Activated naive CD8-positive, alpha-beta T cell treated with anti-CD3 and anti-CD28 coated beads, Interleukin-2, amount 50 U/mL, for 24 hours (primary cell): ENCODE measurements around the gene EFTUD2.
"Not testable (repeated sequence)": the region's sequence is repeated elsewhere in the genome, so short reads cannot be mapped to it uniquely, and the experiment has no call there.

Experiments
- ATAC-seq: fragments of 150-1000 bp; cut with Tn5 transposase; one replicate; pipeline ENCODE4 v1.10.0; 2021
- DNase-seq: peaks from one replicate; pipeline ENCODE4 v3.0.0; 2021
- H3K27ac Mint-ChIP-seq: one replicate; pipeline ENCODE4 v1.8.0; 2021; ENCODE audit warnings: mild to moderate bottlenecking, mixed read lengths
- H3K27me3 Mint-ChIP-seq: one replicate; pipeline ENCODE4 v1.8.0; 2021; ENCODE audit warnings: mixed read lengths
- H3K36me3 Mint-ChIP-seq: one replicate; pipeline ENCODE4 v1.8.0; 2021; ENCODE audit warnings: low read depth, mixed read lengths
- H3K4me1 Mint-ChIP-seq: one replicate; pipeline ENCODE4 v1.8.0; 2021; ENCODE audit warnings: mixed read lengths
- H3K4me3 Mint-ChIP-seq: one replicate; pipeline ENCODE4 v1.8.0; 2021; ENCODE audit warnings: mild to moderate bottlenecking, moderate library complexity, mixed read lengths
- H3K9me3 Mint-ChIP-seq: one replicate; pipeline ENCODE4 v1.8.0; 2021; ENCODE audit warnings: mixed read lengths

Gene EFTUD2

GRCh38 chr17:44899074-44899782 is at the start of gene EFTUD2:
TSS of gene EFTUD2 (minus strand) at chr17:44899445. CDS start at chr17:44894521, 4,924 bp downstream.
- H3K4me1 Mint-ChIP-seq: peaks cover 37% of the 10 kb centered on the region

GRCh38 chr17:44948315-44948795 is 49.1 kb upstream of the EFTUD2 start:
- DNase-seq: no peak
- peaks cover 23% of the 10 kb centered on the region for H3K4me1 Mint-ChIP-seq
- H3K27me3 Mint-ChIP-seq: peaks cover 4% of the 10 kb centered on the region
- ATAC-seq: peak; percentile 3
- H3K9me3 Mint-ChIP-seq: no peaks in the 10 kb centered on the region
- peak overlapping the region; percentile 87 for H3K27ac Mint-ChIP-seq
- H3K4me3 Mint-ChIP-seq: peak overlapping the region; percentile 89
- peaks cover 17% of the 10 kb centered on the region for H3K36me3 Mint-ChIP-seq

More at GRCh38 chr17:44899074-44899782, at the start of gene EFTUD2:
- Mint-ChIP-seq H3K27me3 (no peaks in the 10 kb centered on the region), H3K9me3 (no peaks in the 10 kb centered on the region), H3K27ac (peak within 1 kb of the TSS; percentile 100), H3K36me3 (peaks cover 19% of the 10 kb centered on the region), H3K4me3 (peak within 1 kb of the TSS; percentile 90)
- DNase-seq: peak; percentile 94
- ATAC-seq: peak; percentile 88

GRCh38 chr17:44947461-44948314 is 48.4 kb upstream of the EFTUD2 start, which contains the start of gene KIF18B:
TSS of gene KIF18B (minus strand) at chr17:44947773. CDS start at chr17:44936344, 11,429 bp downstream.
- Mint-ChIP-seq H3K27ac (peak within 1 kb of the TSS; percentile 87), H3K27me3 (peaks cover 4% of the 10 kb centered on the region), H3K36me3 (peaks cover 19% of the 10 kb centered on the region), H3K9me3 (no peaks in the 10 kb centered on the region), H3K4me1 (peaks cover 23% of the 10 kb centered on the region), H3K4me3 (peak within 1 kb of the TSS; percentile 89)
- peak; percentile 97 for ATAC-seq
- DNase-seq: peak; percentile 89

- not testable (repeated sequence) for DNase-seq
- peak overlapping the region; percentile 89 for H3K4me3 Mint-ChIP-seq
Measured at GRCh38 chr17:44945652-44946051, 46.4 kb upstream of the EFTUD2 start.

DNA sequence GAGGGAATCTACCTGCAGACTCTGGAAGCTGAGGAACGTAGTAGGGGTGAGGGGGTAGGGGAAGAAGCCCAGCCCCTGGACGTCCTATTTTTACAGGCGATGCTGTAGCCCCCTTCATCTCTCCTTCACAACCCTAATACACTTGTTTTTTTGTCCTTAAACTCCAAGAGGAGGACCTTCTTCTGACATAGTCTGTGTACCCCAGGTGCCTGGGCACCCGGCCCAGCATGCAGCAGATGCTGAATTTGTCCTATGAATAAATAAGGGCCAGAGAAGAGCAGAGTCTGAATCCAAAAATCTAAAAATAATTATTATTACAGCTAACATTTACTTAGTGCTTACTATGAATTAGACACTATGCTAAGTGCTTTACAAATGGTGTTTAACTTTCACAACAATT is 43.2 kb upstream of the EFTUD2 start:
- H3K36me3 Mint-ChIP-seq: peaks cover 43% of the 10 kb centered on the region
- no peak overlapping the region for H3K27ac Mint-ChIP-seq
- no peaks in the 10 kb centered on the region for H3K9me3 Mint-ChIP-seq
- peaks cover 4% of the 10 kb centered on the region for H3K27me3 Mint-ChIP-seq
- ATAC-seq (no peak), DNase-seq (no peak)
- no peak overlapping the region for H3K4me3 Mint-ChIP-seq
- H3K4me1 Mint-ChIP-seq: peaks cover 16% of the 10 kb centered on the region

More at GRCh38 chr17:44945652-44946051, 46.4 kb upstream of the EFTUD2 start:
- peaks cover 25% of the 10 kb centered on the region for H3K36me3 Mint-ChIP-seq
- H3K4me1 Mint-ChIP-seq: peaks cover 27% of the 10 kb centered on the region
- H3K27ac Mint-ChIP-seq, H3K9me3 Mint-ChIP-seq, ATAC-seq, H3K27me3 Mint-ChIP-seq: not testable (repeated sequence)

DNA sequence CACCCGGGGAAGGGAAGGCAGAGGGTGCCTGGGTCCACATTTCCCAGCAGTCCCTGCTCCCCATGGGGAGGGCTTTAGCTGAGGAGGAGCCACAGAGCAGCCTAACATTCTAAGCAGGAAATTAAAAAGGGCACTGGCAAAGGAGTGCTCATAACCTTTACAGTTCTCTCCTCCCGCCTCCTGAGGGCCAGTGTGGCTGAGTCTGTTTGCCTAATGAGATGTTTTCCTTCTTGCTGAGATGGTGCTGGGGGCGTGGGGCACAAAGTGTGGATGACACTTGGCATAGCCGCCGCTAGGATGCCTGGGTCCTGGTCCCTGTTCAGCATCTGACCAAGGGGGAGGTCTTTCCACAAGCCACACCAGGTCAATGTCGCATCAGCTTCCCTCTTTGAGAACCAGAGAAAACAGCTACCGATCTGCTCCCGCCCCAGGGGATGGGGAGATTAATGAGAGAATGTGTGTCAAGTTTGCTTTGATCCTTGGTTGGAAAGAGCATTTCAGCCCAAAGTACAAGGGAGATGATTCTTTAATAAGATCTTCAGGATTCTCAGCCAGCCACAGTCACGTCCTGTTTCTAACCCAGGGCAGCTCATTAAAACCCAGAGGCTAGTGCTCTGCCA is 42.6 kb upstream of the EFTUD2 start:
- no peak overlapping the region for H3K27ac Mint-ChIP-seq
- no peak for ATAC-seq
- no peak overlapping the region for H3K4me3 Mint-ChIP-seq
- H3K36me3 Mint-ChIP-seq: peaks cover 49% of the 10 kb centered on the region
- H3K27me3 Mint-ChIP-seq: peaks cover 4% of the 10 kb centered on the region
- H3K9me3 Mint-ChIP-seq: no peaks in the 10 kb centered on the region
- no peak for DNase-seq
- peaks cover 16% of the 10 kb centered on the region for H3K4me1 Mint-ChIP-seq

DNA sequence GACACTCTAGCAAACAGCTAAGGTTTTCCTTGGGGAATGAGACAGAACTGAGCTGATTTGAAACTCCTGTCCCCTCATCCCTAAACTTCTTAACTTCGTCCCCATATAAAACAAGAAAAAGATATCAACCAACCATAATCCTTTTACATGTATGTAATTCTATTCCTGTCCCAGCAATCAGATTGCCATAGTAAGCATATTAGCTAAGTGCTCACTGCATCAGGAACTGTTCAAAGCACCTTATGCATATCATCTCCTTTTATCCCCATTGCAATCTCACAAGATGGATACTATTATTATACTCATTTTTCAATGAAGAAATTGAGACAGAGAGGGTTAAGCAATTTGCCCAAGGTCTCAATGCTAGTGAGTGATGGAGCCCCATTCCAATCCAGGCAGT is 41.5 kb upstream of the EFTUD2 start:
- peaks cover 9% of the 10 kb centered on the region for H3K4me1 Mint-ChIP-seq
- H3K36me3 Mint-ChIP-seq: peaks cover 45% of the 10 kb centered on the region
- no peak for ATAC-seq
- no peaks in the 10 kb centered on the region for H3K27me3 Mint-ChIP-seq
- H3K9me3 Mint-ChIP-seq: no peaks in the 10 kb centered on the region
- DNase-seq: no peak
- H3K27ac Mint-ChIP-seq: no peak overlapping the region
- no peak overlapping the region for H3K4me3 Mint-ChIP-seq

- no peaks in the 10 kb centered on the region for H3K9me3 Mint-ChIP-seq
- no peak for DNase-seq
- no peaks in the 10 kb centered on the region for H3K27me3 Mint-ChIP-seq
- peaks cover 50% of the 10 kb centered on the region for H3K36me3 Mint-ChIP-seq
- peaks cover 9% of the 10 kb centered on the region for H3K4me1 Mint-ChIP-seq
- H3K27ac Mint-ChIP-seq: no peak overlapping the region
- no peak for ATAC-seq
- H3K4me3 Mint-ChIP-seq: no peak overlapping the region
Measured at GRCh38 chr17:44940317-44940716, 41.1 kb upstream of the EFTUD2 start.

DNA sequence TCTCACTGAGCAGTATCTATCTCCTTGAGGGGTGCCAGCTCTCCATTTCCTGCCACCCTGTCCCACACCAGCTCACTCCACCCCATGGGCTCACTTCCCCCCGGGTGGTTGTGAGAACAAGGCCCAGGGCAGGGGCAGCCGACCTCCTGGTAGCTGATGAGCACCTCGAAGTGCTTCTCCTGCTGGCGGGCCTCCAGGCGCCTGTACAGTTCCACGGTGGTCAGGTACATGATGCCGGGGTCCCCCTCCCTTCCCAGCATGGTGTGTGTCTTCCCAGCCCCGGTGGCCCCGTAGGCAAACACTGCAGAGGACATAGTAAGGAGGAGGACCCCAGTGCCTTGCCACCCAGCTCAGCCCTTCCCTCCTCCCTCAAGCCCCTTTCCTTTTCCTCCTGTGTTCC is 35.9 kb upstream of the EFTUD2 start:
- H3K27me3 Mint-ChIP-seq: no peaks in the 10 kb centered on the region
- H3K9me3 Mint-ChIP-seq: no peaks in the 10 kb centered on the region
- peaks cover 51% of the 10 kb centered on the region for H3K36me3 Mint-ChIP-seq
- H3K4me1 Mint-ChIP-seq: peaks cover 2% of the 10 kb centered on the region
- H3K4me3 Mint-ChIP-seq: no peak overlapping the region
- DNase-seq (no peak), ATAC-seq (no peak)
- no peak overlapping the region for H3K27ac Mint-ChIP-seq

- DNase-seq: no peak
- H3K27ac Mint-ChIP-seq: no peak overlapping the region
- peaks cover 51% of the 10 kb centered on the region for H3K36me3 Mint-ChIP-seq
- ATAC-seq: no peak
- H3K9me3 Mint-ChIP-seq: no peaks in the 10 kb centered on the region
- no peaks in the 10 kb centered on the region for H3K27me3 Mint-ChIP-seq
- H3K4me3 Mint-ChIP-seq: no peak overlapping the region
- peaks cover 2% of the 10 kb centered on the region for H3K4me1 Mint-ChIP-seq
Measured at GRCh38 chr17:44934745-44935105, 35.5 kb upstream of the EFTUD2 start.

DNA sequence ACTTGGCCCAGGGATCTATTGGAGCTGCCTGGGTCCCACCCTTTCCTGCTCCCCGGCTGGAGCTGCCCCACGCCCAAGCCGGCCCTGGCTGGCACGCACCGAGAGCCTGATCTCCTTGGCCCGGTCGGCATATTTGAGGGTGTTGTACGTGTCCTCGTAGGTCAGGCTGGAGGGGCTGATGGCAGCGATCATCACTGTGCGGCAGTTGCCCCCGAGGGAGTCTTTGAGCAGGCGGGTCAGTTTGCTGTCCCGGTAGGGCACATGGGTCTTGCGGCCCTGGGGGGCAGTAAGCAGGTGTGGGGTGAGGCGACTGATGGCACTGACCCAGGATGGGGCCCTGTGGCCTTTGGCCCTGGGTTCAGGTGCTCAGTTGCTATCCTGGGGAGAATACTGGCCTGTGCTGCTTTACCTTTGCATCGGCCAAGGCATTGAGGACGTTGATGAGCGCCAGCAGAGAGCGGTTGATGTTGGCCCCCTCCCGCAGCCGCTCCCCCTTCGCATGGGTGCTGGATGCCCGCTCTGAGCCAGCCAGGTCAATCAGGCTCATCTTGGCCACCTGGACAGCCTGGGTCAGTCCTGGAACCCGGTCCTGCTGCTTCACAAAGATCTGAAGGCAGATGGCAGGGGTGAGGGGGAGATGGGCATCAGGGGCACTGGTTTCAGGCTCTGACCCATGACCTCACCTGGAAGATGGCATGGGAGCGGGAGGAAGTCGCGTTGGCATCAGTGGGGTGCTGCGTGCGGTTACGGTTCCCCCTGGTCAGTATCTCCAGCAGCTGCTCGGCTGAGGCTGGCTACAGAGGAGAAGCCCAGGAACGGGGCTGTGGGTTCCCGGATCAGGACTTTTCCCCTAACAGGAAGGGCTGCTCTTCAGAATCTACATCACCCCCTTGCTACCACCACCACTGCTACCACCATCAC is 34.8 kb upstream of the EFTUD2 start:
- H3K27ac Mint-ChIP-seq: no peak overlapping the region
- H3K9me3 Mint-ChIP-seq: no peaks in the 10 kb centered on the region
- H3K27me3 Mint-ChIP-seq: no peaks in the 10 kb centered on the region
- H3K4me3 Mint-ChIP-seq: no peak overlapping the region
- H3K4me1 Mint-ChIP-seq: no peaks in the 10 kb centered on the region
- ATAC-seq (no peak), DNase-seq (no peak)
- H3K36me3 Mint-ChIP-seq: peaks cover 50% of the 10 kb centered on the region

- Mint-ChIP-seq H3K4me1 (no peaks in the 10 kb centered on the region), H3K36me3 (peaks cover 46% of the 10 kb centered on the region), H3K27ac (no peak overlapping the region), H3K9me3 (no peaks in the 10 kb centered on the region), H3K4me3 (no peak overlapping the region), H3K27me3 (no peaks in the 10 kb centered on the region)
- no peak for ATAC-seq
- no peak for DNase-seq
Measured at GRCh38 chr17:44932787-44933097, 33.5 kb upstream of the EFTUD2 start.

DNA sequence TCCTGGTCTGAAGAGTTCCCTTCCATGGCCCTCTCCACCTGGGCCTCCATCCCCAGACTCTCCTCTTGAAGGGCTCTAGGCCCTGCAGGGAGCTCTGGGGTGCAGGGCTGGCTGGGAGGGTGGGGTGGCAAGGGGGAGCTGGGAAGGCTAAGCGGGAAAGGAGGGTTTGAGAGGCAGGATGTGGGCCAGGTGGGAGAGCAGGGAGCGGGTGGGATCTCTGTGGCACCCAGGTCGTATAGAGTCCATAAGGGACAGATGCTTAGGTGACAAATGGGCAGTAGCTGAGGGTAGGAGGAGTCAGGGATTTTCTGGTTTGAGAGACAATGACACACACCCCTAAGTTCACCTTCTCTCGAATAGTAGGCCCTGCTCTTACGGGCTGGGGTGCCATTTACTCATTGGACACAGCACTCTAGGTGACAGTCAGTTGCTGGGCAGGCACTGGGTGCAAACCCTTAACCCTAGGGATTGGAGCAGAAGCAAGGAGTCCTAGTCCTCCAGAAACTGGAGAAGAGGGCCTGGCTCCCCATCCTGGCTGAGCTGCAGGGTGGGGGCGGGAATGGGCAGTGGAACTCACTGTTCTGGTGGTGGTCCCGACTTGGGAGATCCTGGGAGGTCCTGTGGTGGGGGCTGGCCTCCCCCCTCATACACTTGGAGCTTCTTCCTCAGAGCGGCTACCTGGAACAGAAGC is 33.0 kb upstream of the EFTUD2 start:
- DNase-seq (no peak), ATAC-seq (no peak)
- H3K27ac Mint-ChIP-seq: no peak overlapping the region
- no peak overlapping the region for H3K4me3 Mint-ChIP-seq
- H3K9me3 Mint-ChIP-seq: no peaks in the 10 kb centered on the region
- H3K4me1 Mint-ChIP-seq: no peaks in the 10 kb centered on the region
- no peaks in the 10 kb centered on the region for H3K27me3 Mint-ChIP-seq
- peaks cover 46% of the 10 kb centered on the region for H3K36me3 Mint-ChIP-seq
